Stimulated activated naive CD8-positive, alpha-beta T cell treated with anti-CD3 and anti-CD28 coated beads, Interleukin-15, amount 100 ng/mL, for 72 hours (primary cell): ENCODE results near the gene RPUSD4.
"Not testable (repeated sequence)": the region's sequence is repeated elsewhere in the genome, so short reads cannot be mapped to it uniquely, and the experiment has no call there.

Source experiments
- ATAC-seq: fragments of 150-1000 bp; cut with Tn5 transposase; 2 replicates; pipeline ENCODE4 v1.10.0; 2021; ENCODE audit warnings: mild to moderate bottlenecking, moderate library complexity
- DNase-seq, 2 donors: peaks; one replicate each; pipeline ENCODE4 v3.0.0; 2021 to 2022
- H3K27ac Mint-ChIP-seq, 2 donors: one replicate each; pipeline ENCODE4 v1.8.0; 2022; ENCODE audit warnings: mild to moderate bottlenecking in 2 of 2, mixed read lengths in 2 of 2, moderate library complexity in 2 of 2
- H3K27me3 Mint-ChIP-seq: one replicate; pipeline ENCODE4 v1.8.0; 2022; ENCODE audit warnings: mixed read lengths
- H3K4me1 Mint-ChIP-seq: one replicate; pipeline ENCODE4 v1.8.0; 2022; ENCODE audit warnings: mild to moderate bottlenecking, mixed read lengths
- H3K4me3 Mint-ChIP-seq, 2 donors: one replicate each; pipeline ENCODE4 v1.8.0; 2022; ENCODE audit warnings: mild to moderate bottlenecking in 2 of 2, mixed read lengths in 2 of 2, moderate library complexity in 1 of 2
- H3K9me3 Mint-ChIP-seq, 2 donors: one replicate each; pipeline ENCODE4 v1.8.0; 2022; ENCODE audit warnings: mixed read lengths in 2 of 2

RPUSD4 gene

GRCh38 chr11:126211236-126212088, at the start of gene RPUSD4, which contains the start of gene FAM118B:
Gene RPUSD4, minus strand, starts transcription at chr11:126211650. Its CDS starts 12 bp downstream, at chr11:126211638.
Gene FAM118B, plus strand, starts transcription at chr11:126211782. Its CDS starts 23,220 bp downstream, at chr11:126235002.
- Mint-ChIP-seq H3K9me3 (no peaks in the 10 kb centered on the region), H3K27me3 (no peaks in the 10 kb centered on the region), H3K4me3 (peak within 1 kb of the TSS; percentile 94 to 99), H3K27ac (peak within 1 kb of the TSS; percentile 99), H3K4me1 (peaks cover 37% of the 10 kb centered on the region)
- ATAC-seq (peak; percentile 97), DNase-seq (peak; percentile 97 to 98)

- ATAC-seq (no peak), DNase-seq (no peak)
- Mint-ChIP-seq H3K9me3 (no peaks in the 10 kb centered on the region), H3K27me3 (no peaks in the 10 kb centered on the region), H3K4me3 (no peak overlapping the region), H3K27ac (no peak overlapping the region), H3K4me1 (no peaks in the 10 kb centered on the region)
Observed at GRCh38 chr11:126257764-126258163, 46.3 kb upstream of the RPUSD4 start.

GRCh38 chr11:126257144-126257543, 45.7 kb upstream of the RPUSD4 start:
- no peaks in the 10 kb centered on the region for H3K27me3 Mint-ChIP-seq
- no peak for DNase-seq
- no peak overlapping the region for H3K4me3 Mint-ChIP-seq
- no peak for ATAC-seq
- no peaks in the 10 kb centered on the region for H3K9me3 Mint-ChIP-seq
- H3K4me1 Mint-ChIP-seq = no peaks in the 10 kb centered on the region
- H3K27ac Mint-ChIP-seq = no peak overlapping the region

- DNase-seq (no peak), ATAC-seq (no peak)
- no peaks in the 10 kb centered on the region for H3K4me1 Mint-ChIP-seq
- H3K27ac Mint-ChIP-seq = peak overlapping the region in 1 of 2 donors; percentile 52
- H3K9me3 Mint-ChIP-seq = no peaks in the 10 kb centered on the region
- no peaks in the 10 kb centered on the region for H3K27me3 Mint-ChIP-seq
- no peak overlapping the region for H3K4me3 Mint-ChIP-seq
Observed at GRCh38 chr11:126256216-126256615, 44.8 kb upstream of the RPUSD4 start.

- not testable (repeated sequence) for H3K27ac Mint-ChIP-seq, H3K27me3 Mint-ChIP-seq, H3K4me3 Mint-ChIP-seq, DNase-seq, H3K9me3 Mint-ChIP-seq, H3K4me1 Mint-ChIP-seq, ATAC-seq
Observed at GRCh38 chr11:126255507-126255906, 44.1 kb upstream of the RPUSD4 start.

- DNase-seq (no peak), ATAC-seq (no peak)
- Mint-ChIP-seq H3K27me3 (no peaks in the 10 kb centered on the region), H3K4me3 (no peak overlapping the region), H3K9me3 (no peaks in the 10 kb centered on the region), H3K27ac (no peak overlapping the region), H3K4me1 (no peaks in the 10 kb centered on the region)
Observed at GRCh38 chr11:126254819-126255218, 43.4 kb upstream of the RPUSD4 start.

- H3K4me3 Mint-ChIP-seq = no peak overlapping the region
- no peaks in the 10 kb centered on the region for H3K9me3 Mint-ChIP-seq
- no peaks in the 10 kb centered on the region for H3K4me1 Mint-ChIP-seq
- DNase-seq (no peak), ATAC-seq (no peak)
- H3K27me3 Mint-ChIP-seq = no peaks in the 10 kb centered on the region
- H3K27ac Mint-ChIP-seq = no peak overlapping the region
Observed at GRCh38 chr11:126253265-126253664, 41.8 kb upstream of the RPUSD4 start.

- Mint-ChIP-seq H3K4me1 (no peaks in the 10 kb centered on the region), H3K9me3 (no peaks in the 10 kb centered on the region), H3K27ac (no peak overlapping the region), H3K27me3 (no peaks in the 10 kb centered on the region), H3K4me3 (no peak overlapping the region)
- ATAC-seq (no peak), DNase-seq (no peak)
Observed at GRCh38 chr11:126246636-126247035, 35.2 kb upstream of the RPUSD4 start.

- DNase-seq (no peak), ATAC-seq (no peak)
- Mint-ChIP-seq H3K4me1 (no peaks in the 10 kb centered on the region), H3K27me3 (no peaks in the 10 kb centered on the region), H3K9me3 (no peaks in the 10 kb centered on the region), H3K27ac (no peak overlapping the region), H3K4me3 (no peak overlapping the region)
Observed at GRCh38 chr11:126233391-126233790, 21.9 kb upstream of the RPUSD4 start.

GRCh38 chr11:126232683-126233082, 21.2 kb upstream of the RPUSD4 start:
- H3K9me3 Mint-ChIP-seq = no peaks in the 10 kb centered on the region
- H3K4me1 Mint-ChIP-seq = no peaks in the 10 kb centered on the region
- no peak overlapping the region for H3K4me3 Mint-ChIP-seq
- DNase-seq (no peak), ATAC-seq (no peak)
- H3K27me3 Mint-ChIP-seq = no peaks in the 10 kb centered on the region
- H3K27ac Mint-ChIP-seq = no peak overlapping the region

- Mint-ChIP-seq H3K4me1 (no peaks in the 10 kb centered on the region), H3K9me3 (no peaks in the 10 kb centered on the region), H3K4me3 (no peak overlapping the region), H3K27ac (no peak overlapping the region), H3K27me3 (no peaks in the 10 kb centered on the region)
- no peak for ATAC-seq
- no peak for DNase-seq
Observed at GRCh38 chr11:126231725-126232459, 20.4 kb upstream of the RPUSD4 start.

GRCh38 chr11:126229858-126230540, 18.5 kb upstream of the RPUSD4 start:
- Mint-ChIP-seq H3K27ac (no peak overlapping the region), H3K9me3 (no peaks in the 10 kb centered on the region), H3K4me1 (no peaks in the 10 kb centered on the region), H3K4me3 (no peak overlapping the region), H3K27me3 (no peaks in the 10 kb centered on the region)
- DNase-seq = no peak
- ATAC-seq = no peak

- DNase-seq = no peak
- H3K4me3 Mint-ChIP-seq = no peak overlapping the region
- no peaks in the 10 kb centered on the region for H3K27me3 Mint-ChIP-seq
- no peaks in the 10 kb centered on the region for H3K4me1 Mint-ChIP-seq
- no peak overlapping the region for H3K27ac Mint-ChIP-seq
- H3K9me3 Mint-ChIP-seq = no peaks in the 10 kb centered on the region
- no peak for ATAC-seq
Observed at GRCh38 chr11:126226334-126227084, 15.1 kb upstream of the RPUSD4 start.

GRCh38 chr11:126225295-126225665, 13.8 kb upstream of the RPUSD4 start:
- Mint-ChIP-seq H3K27me3 (no peaks in the 10 kb centered on the region), H3K4me1 (peaks cover 2% of the 10 kb centered on the region), H3K9me3 (no peaks in the 10 kb centered on the region), H3K27ac (no peak overlapping the region), H3K4me3 (no peak overlapping the region)
- DNase-seq (no peak), ATAC-seq (no peak)

- DNase-seq (no peak), ATAC-seq (no peak)
- no peak overlapping the region for H3K4me3 Mint-ChIP-seq
- no peak overlapping the region for H3K27ac Mint-ChIP-seq
- no peaks in the 10 kb centered on the region for H3K27me3 Mint-ChIP-seq
- no peaks in the 10 kb centered on the region for H3K9me3 Mint-ChIP-seq
- H3K4me1 Mint-ChIP-seq = peaks cover 7% of the 10 kb centered on the region
Observed at GRCh38 chr11:126224647-126225294, 13.3 kb upstream of the RPUSD4 start.
